ENCODE data around the gene CCDC126. TPM values are rescaled to one million over a fixed set of nuclear protein-coding genes. Genes with fewer than 3 reads are reported as not detected.

Gene CCDC126
- total and polyA plus RNA-seq, 3 donors from 2014 or later = 32.0 to 97.2 (median 80.1) TPM

DNA sequence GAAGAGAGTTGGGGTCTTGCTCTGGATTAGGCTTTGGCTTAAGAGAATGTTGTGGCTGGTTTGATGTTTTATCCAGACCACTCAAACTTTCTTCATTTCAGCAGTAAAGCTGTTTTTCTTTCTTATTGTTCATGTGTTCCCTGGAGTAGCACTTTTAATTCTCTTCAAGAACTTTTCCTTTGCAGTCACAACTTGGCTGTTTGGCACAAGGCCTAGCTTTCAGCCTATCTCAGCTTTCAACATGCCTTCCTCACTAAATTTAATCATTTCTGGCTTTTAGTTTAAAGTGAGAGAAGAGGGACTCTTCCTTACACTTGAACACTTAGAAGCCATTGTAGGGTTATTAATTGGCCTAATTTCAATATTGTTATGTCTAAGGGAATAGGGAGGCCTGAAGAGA, 18.1 kb downstream of the CCDC126 start:
- Histone ChIP-seq H3K27me3 (no peaks in the 10 kb centered on the region), H3K4me1 (no peaks in the 10 kb centered on the region), H3K9me3 (no peaks in the 10 kb centered on the region), H3K4me3 (no peak overlapping the region), H3K27ac (no peak overlapping the region), H3K36me3 (ENCODE audit: low read depth, missing control alignments) (no peaks in the 10 kb centered on the region)
- TF ChIP-seq, protein P1, sequence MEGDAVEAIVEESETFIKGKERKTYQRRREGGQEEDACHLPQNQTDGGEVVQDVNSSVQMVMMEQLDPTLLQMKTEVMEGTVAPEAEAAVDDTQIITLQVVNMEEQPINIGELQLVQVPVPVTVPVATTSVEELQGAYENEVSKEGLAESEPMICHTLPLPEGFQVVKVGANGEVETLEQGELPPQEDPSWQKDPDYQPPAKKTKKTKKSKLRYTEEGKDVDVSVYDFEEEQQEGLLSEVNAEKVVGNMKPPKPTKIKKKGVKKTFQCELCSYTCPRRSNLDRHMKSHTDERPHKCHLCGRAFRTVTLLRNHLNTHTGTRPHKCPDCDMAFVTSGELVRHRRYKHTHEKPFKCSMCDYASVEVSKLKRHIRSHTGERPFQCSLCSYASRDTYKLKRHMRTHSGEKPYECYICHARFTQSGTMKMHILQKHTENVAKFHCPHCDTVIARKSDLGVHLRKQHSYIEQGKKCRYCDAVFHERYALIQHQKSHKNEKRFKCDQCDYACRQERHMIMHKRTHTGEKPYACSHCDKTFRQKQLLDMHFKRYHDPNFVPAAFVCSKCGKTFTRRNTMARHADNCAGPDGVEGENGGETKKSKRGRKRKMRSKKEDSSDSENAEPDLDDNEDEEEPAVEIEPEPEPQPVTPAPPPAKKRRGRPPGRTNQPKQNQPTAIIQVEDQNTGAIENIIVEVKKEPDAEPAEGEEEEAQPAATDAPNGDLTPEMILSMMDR (IDR thresholded peaks at IDR 0.05) = no peak
- TF ChIP-seq POLR2A (IDR thresholded peaks at IDR 0.05) = no peak
- peak; percentile 56 for DNase-seq
- intact Hi-C loops (cut with DNase I; ENCODE audit: low total_unique reads) = no loop called here

DNA sequence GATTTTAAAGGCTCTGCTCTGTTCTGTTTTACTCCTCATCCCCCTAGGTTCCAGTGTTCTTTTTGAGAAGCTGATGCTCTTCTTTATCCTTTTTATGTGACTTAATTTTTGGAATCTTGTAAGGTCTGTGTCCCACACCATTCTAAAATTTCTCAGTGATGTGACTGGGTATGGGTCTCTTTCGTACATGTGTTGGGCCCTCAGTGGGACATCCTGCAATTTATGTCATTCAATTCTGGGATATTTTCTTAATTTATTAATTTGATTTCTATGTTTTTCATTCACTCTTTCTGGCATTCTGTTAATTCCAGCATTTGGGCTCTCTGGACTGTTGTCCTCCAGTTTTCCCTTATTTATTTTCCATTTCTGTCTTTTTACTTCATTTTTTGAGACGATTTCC, 19.4 kb downstream of the CCDC126 start:
- no peak for DNase-seq
- intact Hi-C loops (cut with DNase I; ENCODE audit: low total_unique reads) = no loop called here
- no peaks in the 10 kb centered on the region for H3K36me3 ChIP-seq (ENCODE audit: low read depth, missing control alignments)

DNA sequence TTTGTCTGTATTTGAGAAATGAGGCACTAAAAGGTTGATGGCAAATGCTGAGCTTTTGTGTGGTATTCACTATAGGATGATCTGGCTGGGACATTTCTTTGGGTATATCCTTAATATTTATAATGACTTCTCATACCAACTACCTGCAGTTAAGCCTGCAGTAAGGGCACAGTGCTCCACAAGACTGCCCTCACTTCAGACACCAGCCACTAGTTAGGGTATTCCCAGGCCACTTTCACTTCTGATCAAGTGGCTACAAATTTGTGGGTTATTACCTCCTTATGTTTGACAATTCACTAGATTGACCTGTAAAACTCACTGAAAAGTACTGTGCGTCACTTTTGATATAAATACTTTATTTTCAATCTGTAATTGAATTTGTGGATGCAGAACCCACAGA, 20.3 kb downstream of the CCDC126 start:
- no peak overlapping the region for H3K27ac ChIP-seq
- WGBS, 2 donors = 94 to 100% methylated on average over 1 of the region's 1 CpG
- H3K36me3 ChIP-seq (ENCODE audit: low read depth, missing control alignments) = no peaks in the 10 kb centered on the region
- no peaks in the 10 kb centered on the region for H3K4me1 ChIP-seq
- TF ChIP-seq, protein P1 (IDR thresholded peaks at IDR 0.05) = no peak
- TF ChIP-seq POLR2A (IDR thresholded peaks at IDR 0.05) = no peak
- no peaks in the 10 kb centered on the region for H3K27me3 ChIP-seq
- no peaks in the 10 kb centered on the region for H3K9me3 ChIP-seq
- intact Hi-C loops (cut with DNase I; ENCODE audit: low total_unique reads) = no loop called here
- no peak for DNase-seq
- no peak overlapping the region for H3K4me3 ChIP-seq

More for the DNA sequence above, 19.4 kb downstream of the CCDC126 start:
- 95 to 96% methylated on average over 2 of the region's 2 CpGs for WGBS, 2 donors
- H3K4me3 ChIP-seq = no peak overlapping the region
- H3K27ac ChIP-seq = no peak overlapping the region
- TF ChIP-seq, protein P1 (IDR thresholded peaks at IDR 0.05) = no peak
- no peaks in the 10 kb centered on the region for H3K4me1 ChIP-seq
- no peaks in the 10 kb centered on the region for H3K27me3 ChIP-seq
- no peaks in the 10 kb centered on the region for H3K9me3 ChIP-seq

DNA sequence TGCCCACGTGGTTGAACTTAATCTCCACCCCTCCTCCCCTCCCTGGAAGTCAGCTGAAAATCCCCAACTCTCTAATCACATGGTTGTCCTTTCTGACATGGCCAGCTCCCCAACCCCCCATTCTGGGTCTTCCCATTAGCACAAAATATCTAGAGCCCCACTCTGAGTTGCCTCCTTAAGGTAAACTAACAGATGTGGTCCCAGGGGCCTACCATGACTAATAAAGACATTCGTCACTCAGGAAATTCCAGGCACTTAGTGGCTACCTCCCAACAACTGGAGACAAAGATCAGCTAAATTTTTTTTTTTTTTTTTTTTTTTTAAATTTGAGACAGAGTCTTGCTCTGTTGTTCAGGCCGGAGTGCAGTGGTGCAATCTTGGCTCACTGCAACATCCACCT, 21.1 kb downstream of the CCDC126 start:
- intact Hi-C loops (cut with DNase I; ENCODE audit: low total_unique reads) = no loop called here
- no peaks in the 10 kb centered on the region for H3K27me3 ChIP-seq
- H3K4me1 ChIP-seq = no peaks in the 10 kb centered on the region
- TF ChIP-seq POLR2A (IDR thresholded peaks at IDR 0.05) = no peak
- TF ChIP-seq, protein P1 (IDR thresholded peaks at IDR 0.05) = no peak
- no peaks in the 10 kb centered on the region for H3K9me3 ChIP-seq
- no peak overlapping the region for H3K4me3 ChIP-seq
- H3K27ac ChIP-seq = no peak overlapping the region
- H3K36me3 ChIP-seq (ENCODE audit: low read depth, missing control alignments) = no peaks in the 10 kb centered on the region
- DNase-seq = no peak
- 84 to 90% methylated on average over 3 of the region's 3 CpGs for WGBS, 2 donors

DNA sequence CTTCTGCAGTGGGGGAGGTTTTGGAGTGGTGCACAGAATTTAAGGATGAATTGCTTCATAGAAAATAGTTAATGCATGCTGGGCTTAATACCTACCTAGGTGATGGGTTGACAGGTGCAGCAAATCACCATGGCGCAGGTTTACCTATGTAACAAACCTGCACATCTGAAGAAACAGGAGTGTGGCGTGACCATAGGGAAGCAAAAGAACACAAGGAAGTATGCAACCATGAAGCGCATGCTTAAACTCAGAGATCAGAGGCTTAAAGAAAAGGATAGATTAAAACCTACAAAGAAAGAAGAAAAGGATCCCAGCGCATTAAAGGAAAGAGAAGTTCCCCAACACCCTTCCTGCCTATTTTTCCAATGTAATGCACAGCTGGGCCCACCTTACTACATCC, 22.0 kb downstream of the CCDC126 start:
- H3K36me3 ChIP-seq (ENCODE audit: low read depth, missing control alignments) = no peaks in the 10 kb centered on the region
- 95 to 96% methylated on average over 4 of the region's 4 CpGs for WGBS, 2 donors
- intact Hi-C loops (cut with DNase I; ENCODE audit: low total_unique reads) = no loop called here
- H3K4me1 ChIP-seq = no peaks in the 10 kb centered on the region
- H3K27ac ChIP-seq = no peak overlapping the region
- H3K27me3 ChIP-seq = no peaks in the 10 kb centered on the region
- H3K4me3 ChIP-seq = no peak overlapping the region
- no peaks in the 10 kb centered on the region for H3K9me3 ChIP-seq
- DNase-seq = no peak
- TF ChIP-seq, protein P1 (IDR thresholded peaks at IDR 0.05) = no peak
- TF ChIP-seq POLR2A (IDR thresholded peaks at IDR 0.05) = no peak
